ENCODE data around the gene MRPL33.

Gene MRPL33

DNA sequence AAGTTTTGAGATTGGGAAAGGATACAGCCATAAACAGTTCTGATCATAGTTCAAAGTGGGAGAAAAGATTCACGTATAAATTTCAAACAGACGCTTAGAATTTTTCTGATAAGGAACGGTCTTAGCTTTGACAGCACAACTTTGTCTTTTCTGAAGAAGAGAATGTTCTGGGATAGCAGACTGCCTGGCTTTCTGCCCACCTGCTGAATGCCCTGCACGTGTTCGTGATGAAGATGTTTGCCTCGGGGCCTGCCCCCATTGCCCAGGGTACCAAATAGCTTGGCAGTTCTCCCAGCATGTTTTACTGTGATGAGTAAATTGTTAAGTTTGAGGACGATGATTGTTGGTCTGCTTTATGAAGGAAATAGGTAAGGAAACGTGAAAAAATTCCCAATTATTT lies 4.6 kb downstream of the MRPL33 start:
- no peak for DNase-seq (ENCODE audit: low read depth in 2 of 2, low spot score in 1 of 2)

- DNase-seq (ENCODE audit: low read depth in 2 of 2, low spot score in 1 of 2) = no peak
Measured at GRCh38 chr2:27776696-27777095, 5.2 kb downstream of the MRPL33 start.

DNA sequence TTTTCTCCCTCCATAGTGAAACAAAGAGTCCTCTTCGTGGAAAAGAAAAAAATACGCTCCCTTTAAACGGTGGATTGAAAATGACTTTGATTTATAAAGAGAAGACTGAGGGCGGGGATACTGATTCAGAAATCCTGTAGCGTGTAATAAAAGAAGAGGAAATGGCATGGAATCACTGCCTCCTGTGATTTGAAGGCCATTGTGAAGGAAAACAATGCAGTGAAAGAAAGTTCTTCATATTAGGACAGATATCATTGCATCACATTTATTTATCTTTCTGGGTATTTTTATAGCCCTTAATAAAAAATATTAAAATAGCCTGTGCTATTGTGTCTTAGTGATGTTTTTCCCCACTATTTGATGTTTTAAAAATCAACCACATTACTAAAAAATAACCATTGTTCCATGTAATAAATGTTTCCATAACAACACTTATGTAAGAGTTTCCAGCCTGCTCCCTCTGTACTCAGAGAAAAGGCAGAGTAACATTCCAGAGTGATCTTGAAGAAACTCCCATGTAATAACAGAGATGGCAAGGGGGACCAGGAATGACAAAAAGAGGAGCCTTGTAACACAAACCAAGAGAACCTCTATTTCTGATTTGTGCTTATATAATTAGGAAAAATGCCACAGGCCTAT lies 8.0 kb downstream of the MRPL33 start:
- DNase-seq (ENCODE audit: low read depth in 2 of 2, low spot score in 1 of 2) = no peak

DNA sequence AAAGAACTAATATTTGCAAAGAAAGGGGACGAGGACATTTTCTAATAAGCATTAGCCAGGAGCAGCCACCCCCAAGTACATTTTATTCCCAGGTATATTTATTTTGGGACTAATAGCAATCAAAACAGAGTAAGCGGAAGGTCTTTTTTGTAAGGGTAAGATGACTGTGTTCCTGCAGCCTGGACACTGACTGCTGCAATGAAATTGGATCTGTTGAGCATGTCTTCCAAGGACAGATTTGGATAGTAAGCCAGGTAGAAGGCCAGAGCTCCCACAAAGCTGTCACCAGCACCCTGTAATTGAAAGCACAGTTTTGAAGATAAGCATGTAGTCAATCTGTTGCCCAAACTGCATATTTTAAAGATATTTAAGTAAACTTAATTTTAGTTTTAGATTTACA lies 10.0 kb downstream of the MRPL33 start:
- no peak for DNase-seq (ENCODE audit: low read depth in 2 of 2, low spot score in 1 of 2)

GRCh38 chr2:27782701-27783100 lies 11.2 kb downstream of the MRPL33 start:
- DNase-seq (ENCODE audit: low read depth in 2 of 2, low spot score in 1 of 2) = no peak

- DNase-seq (ENCODE audit: low read depth in 2 of 2, low spot score in 1 of 2) = no peak
Measured at GRCh38 chr2:27790796-27791195, 19.3 kb downstream of the MRPL33 start.

DNA sequence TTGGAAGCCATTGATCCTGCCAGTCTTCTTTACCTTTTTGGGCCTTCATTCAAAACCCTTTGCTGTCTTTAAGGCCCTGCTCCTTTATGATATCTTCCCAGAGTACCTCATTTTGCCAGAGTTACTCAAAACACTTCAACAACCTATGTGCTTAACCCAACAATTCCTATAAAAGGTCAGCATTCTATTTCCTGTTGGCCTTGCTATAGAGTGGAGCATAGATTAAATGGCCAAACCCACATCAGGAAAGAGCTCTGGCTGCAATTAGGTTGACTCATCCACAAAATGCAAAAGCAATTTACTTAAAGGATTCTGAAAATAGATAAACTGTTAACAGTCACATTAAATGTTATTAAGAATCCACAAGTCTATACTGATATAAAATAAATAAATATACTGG lies 21.2 kb downstream of the MRPL33 start:
- DNase-seq (ENCODE audit: low read depth in 2 of 2, low spot score in 1 of 2) = no peak

GRCh38 chr2:27795093-27795834 lies 23.7 kb downstream of the MRPL33 start:
- no peak for DNase-seq (ENCODE audit: low read depth in 2 of 2, low spot score in 1 of 2)

GRCh38 chr2:27795868-27796277 lies 24.4 kb downstream of the MRPL33 start:
- DNase-seq (ENCODE audit: low read depth in 2 of 2, low spot score in 1 of 2) = no peak

GRCh38 chr2:27796791-27797765 lies 25.6 kb downstream of the MRPL33 start:
- DNase-seq (ENCODE audit: low read depth in 2 of 2, low spot score in 1 of 2) = no peak

GRCh38 chr2:27797841-27798240 lies 26.3 kb downstream of the MRPL33 start:
- DNase-seq (ENCODE audit: low read depth in 2 of 2, low spot score in 1 of 2) = no peak

DNA sequence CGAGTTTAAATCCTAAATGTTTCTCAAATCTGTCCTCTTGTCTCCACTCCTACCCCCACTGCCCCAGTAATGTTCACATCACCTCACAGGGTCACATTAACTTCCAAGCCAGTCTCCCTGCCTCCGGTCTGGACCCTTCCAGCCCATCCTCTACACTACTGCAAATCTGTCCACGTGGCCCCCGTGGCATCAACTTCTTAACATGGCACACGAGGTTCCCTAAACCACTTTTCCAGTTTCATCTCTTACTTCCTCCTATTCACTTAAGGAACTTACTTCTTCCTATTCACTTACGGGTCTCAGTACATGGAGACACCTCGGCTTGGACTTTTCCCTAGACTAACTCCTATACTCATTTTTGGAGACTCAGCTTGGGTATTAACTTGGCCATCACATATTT lies 27.0 kb downstream of the MRPL33 start:
- no peak for DNase-seq (ENCODE audit: low read depth in 2 of 2, low spot score in 1 of 2)

GRCh38 chr2:27798948-27799645 lies 27.6 kb downstream of the MRPL33 start:
- DNase-seq (ENCODE audit: low read depth in 2 of 2, low spot score in 1 of 2) = no peak

- no peak for DNase-seq (ENCODE audit: low read depth in 2 of 2, low spot score in 1 of 2)
Measured at GRCh38 chr2:27799646-27800010, 28.1 kb downstream of the MRPL33 start.

DNA sequence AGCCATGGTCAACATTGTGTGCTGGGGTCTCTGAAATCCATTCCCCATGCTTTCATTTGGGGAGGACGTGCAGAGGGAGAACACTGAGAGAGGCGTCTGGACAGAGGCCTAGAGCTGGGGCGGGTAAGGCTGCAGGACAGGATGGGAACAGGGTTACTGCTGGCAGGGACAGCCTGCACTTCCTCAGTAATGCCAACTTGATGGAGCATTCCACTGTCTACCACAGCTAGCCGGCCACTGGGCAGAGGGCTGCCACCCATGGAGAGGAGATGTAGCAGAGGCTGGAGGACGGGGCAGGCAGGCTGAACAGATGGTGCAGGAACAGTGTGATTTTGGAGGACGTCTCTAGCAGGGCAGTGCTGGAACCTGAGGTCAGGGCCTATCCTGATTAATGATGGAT lies 29.3 kb downstream of the MRPL33 start:
- no peak for DNase-seq (ENCODE audit: low read depth in 2 of 2, low spot score in 1 of 2)

- no peak for DNase-seq (ENCODE audit: low read depth in 2 of 2, low spot score in 1 of 2)
Measured at GRCh38 chr2:27802547-27802946, 31.0 kb downstream of the MRPL33 start.

GRCh38 chr2:27803046-27803445 lies 31.5 kb downstream of the MRPL33 start:
- no peak for DNase-seq (ENCODE audit: low read depth in 2 of 2, low spot score in 1 of 2)

- no peak for DNase-seq (ENCODE audit: low read depth in 2 of 2, low spot score in 1 of 2)
Measured at GRCh38 chr2:27804146-27804545, 32.6 kb downstream of the MRPL33 start.

GRCh38 chr2:27805180-27805579 lies 33.7 kb downstream of the MRPL33 start:
- no peak for DNase-seq (ENCODE audit: low read depth in 2 of 2, low spot score in 1 of 2)

- no peak for DNase-seq (ENCODE audit: low read depth in 2 of 2, low spot score in 1 of 2)
Measured at GRCh38 chr2:27806311-27807059, 35.0 kb downstream of the MRPL33 start.

DNA sequence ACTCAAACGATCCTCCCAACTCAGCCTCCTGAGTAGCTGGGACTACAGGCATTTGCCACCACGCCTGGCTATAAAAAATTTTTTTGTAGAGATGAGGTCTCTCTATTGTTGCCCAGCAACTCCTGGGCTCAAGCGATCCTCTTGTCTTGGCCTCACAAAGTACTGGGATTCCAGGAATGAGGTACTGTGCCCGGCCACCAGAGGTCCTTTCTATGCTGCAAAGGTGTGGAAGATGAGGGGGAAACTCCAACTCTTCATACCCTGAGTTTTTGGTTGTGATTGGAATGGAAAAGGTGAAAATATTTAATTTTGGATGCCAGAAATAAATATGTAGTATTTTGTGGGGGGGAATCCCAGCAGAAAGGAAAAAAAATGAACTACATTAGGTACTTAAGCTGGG lies 36.0 kb downstream of the MRPL33 start:
- no peak for DNase-seq (ENCODE audit: low read depth in 2 of 2, low spot score in 1 of 2)

All from stimulated activated CD8-positive, alpha-beta memory T cell treated with anti-CD3 and anti-CD28 coated beads, Interleukin-4, amount 100 ng/mL, for 1 hour (primary cell).